IPS-NIHi11 (cell line): ENCODE measurements around the gene PTPRM.

Experiments used
- DNase-seq: peaks from one replicate; pipeline ENCODE4 v3.0.0; 2012; ENCODE audit warnings: mixed read lengths, low spot score

Gene PTPRM

DNA sequence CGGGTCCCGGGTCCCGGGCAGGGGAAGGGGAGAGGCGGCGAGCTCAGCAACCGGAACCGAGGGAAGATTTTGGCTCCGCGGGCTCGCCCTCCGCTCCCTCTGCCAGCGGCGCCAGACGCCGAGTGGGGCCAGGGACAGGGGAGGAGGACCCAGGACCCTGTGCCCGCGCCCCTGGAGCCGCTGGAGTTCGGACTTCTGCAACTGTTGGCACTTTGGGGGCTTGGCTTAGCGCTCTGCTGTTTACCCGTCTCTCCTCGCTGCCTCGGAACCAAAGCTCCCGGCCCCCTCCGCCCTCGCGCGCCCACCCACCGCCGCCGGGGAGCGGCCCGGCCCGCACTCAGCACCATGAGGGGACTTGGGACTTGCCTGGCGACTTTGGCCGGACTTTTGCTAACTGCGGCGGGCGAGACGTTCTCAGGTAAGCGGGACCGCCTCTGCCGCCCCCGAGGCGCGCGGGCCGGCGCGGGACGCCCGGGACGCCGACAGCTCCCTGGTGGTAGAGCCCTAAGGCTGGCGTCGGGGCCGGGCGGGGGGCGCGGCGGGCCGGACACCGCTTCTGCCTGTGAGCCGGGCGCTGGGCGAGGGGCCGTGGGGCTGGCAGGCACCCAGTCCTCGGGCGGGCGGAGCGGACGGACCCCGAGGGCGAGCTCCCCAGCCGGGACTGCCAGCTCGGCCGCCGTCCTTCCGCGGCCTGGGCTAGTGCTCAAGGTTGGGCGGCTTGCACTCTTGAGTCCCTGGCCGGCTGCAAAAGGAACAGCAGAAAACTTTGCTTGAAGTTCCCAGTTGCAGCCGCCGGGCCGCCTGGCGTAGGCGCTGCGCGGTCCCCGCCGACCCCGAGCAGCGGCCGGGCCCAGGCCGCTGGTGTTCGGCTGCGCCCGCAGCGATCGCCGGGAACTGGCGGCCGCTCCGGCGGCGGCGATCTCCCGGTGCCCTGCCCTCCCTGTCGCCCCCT lies 634 bp downstream of the PTPRM start:
- peak; percentile 63 for DNase-seq

DNA sequence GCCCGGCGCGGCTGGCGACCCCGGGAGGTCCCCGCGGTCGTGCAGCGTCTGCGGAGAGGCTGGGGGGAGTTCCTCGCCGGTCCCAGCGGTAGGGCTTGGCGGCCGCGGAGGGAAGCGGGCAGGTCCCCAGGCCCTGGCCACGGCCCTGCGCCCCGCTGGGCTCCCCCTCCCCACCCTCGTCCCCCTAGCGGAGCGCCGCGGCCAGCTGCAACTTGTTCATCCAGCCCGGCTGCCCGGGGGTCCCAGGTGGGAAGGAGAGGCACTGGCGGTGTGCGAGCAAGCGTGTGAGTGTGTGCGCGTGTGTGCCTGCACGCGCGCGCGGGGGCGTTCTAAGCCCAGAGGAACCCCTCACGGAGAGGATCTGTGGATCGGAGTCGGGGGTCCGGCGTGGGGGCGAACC lies 1.3 kb downstream of the PTPRM start:
- DNase-seq: peak; percentile 70

DNA sequence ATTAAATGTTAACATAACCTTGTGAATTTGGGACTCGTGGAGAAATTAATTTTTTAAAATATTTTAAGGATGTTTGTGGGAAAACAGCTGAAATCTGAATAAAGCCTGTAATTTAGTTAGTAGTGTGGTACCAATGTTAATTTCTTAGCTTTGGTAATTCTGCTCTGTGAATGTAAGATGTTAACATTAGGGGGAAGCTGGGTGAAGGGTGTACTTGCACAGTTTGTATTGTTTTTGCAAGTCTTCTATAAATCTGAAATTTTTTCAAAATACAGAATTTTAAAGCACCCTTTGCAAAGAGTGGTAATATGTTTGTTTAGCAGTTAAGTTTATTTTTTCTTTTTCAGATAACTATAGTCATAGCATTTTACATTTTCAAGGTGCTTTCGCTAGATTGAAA lies 4.5 kb downstream of the PTPRM start:
- no peak for DNase-seq

DNA sequence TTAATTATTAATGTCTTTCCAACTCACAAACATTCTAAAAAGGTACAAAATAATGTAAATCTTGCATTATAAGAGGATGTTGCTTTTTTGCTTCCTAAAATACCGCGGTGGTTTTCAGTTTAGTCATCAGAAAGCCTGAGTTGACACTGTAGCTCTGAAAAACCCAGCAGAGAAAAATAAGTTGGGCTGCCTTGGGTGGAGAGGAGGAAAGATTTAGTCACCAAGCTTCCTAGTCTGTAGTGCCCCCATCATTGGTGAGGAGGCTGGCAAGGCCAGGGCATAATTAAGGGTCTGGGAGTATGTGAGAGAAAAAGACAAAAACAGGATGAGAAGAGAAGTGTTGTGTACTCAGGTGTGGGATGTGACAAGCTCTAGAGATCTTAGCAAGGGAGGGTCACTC lies 5.7 kb downstream of the PTPRM start:
- DNase-seq: no peak

DNA sequence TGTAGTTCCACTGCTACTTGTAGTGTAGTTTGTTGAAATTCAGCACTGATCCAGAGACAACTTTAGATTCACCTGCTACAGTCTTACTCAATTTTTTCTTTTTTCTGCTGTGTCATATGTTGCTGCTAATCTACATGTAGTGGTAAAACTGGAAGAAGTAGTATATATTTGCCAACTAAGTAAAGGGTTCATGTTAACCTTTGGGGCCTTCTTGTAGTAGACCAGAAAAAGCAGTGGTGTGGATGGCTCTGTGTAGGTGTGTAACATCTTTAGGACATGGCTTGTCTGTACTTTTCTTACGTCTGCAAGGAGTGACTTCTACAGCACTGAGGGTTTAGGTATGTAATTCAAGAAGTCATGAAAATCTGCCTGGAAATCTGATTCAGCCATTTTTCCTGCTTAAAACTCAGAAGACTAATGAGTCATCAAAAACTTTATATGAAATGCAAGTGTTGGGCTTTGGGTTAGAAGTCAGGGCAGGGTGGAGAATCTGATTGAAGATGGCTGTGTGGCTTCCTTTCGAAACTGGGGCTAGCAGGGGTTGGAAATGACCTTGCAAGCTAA lies 8.4 kb downstream of the PTPRM start:
- no peak for DNase-seq

DNA sequence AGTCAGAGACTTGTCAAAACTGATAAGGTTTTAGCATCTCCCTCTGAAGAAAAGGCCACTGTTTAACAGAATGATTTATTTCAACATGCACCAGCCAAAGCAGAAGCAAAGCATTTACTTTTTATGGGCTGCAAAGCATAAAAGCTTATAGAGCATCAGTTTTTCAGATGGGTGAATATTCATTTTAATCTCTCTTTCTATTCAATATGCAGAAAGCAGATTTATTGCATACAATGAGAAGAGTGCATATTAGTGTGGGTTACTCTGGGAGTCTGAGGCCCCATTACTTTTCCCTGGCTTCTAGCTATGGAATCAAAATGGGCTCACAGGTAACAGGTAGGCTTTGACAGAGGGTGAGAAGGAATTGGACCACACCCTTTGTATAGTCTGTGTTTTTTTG lies 9.0 kb downstream of the PTPRM start:
- DNase-seq: no peak

DNA sequence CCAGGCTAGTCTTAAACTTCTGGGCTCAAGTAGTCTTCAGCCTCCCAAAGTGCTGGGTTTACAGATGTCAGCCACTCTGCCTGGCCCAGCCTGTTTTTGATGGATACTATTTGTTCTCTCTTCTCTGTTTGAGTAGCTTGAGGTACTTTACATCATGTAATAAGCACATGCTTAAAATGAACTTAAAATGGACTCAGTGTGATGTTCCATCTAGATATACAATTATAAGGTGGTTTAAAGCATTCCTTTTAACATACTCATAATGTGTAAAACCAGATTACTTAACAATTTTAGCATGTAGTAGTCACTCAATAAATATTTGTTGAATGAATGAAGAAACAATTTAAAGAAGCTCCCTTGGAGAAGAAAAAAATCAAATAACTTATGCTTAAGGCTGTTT lies 9.6 kb downstream of the PTPRM start:
- no peak for DNase-seq

DNA sequence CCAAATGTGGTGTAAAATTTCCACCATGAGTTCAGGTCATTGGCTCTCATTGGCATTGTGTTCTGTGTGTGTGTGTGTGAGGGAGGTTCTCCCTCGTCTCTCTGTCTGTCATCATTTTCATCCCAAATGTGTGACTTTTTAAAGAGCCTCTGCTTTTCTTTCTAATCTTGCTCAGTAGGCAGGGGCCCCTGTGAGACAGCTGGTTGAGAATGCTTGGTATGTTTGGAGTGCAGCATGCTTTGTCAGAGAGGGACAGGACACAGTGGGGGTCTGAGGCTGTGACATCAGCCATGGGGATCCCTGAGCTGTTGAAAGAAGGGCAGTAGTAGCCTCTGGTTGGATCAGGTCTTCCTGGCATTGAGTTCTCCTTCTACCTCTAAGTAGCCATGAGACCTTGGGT lies 10.6 kb downstream of the PTPRM start:
- DNase-seq: peak; percentile 69

DNA sequence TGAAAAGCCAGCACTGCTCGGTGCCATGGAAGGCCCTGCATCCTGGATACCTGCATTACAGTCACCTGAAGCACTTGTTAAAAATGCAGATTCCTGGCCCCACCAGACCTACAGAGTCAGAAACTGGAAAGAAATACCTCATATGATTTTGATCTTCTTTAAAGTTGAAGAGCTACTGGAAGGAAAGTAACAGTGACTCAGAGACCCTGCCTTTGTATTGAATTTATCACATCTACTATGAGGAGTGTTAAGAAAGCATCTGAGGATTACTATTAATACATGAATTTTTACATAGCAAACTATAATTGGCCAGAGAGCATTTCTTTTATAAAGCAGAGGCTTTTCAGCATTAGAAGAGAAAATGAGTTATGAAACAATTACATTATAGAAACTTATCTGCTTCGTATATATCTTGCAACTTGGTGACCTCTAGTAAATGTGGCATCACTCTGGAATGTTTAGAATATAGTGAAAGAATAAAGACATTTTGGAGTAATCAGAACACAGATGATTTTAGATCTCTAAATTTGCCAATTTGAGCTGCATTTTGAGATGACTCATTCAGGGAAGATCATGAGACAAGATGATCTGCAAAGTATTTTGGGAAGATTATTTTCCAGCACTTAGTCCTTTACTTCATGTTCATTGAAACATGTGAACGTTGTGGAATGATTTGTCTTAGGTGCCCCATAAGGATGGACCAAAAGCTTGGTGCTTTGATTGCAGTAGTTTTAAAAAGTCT lies 12.2 kb downstream of the PTPRM start:
- no peak for DNase-seq

DNA sequence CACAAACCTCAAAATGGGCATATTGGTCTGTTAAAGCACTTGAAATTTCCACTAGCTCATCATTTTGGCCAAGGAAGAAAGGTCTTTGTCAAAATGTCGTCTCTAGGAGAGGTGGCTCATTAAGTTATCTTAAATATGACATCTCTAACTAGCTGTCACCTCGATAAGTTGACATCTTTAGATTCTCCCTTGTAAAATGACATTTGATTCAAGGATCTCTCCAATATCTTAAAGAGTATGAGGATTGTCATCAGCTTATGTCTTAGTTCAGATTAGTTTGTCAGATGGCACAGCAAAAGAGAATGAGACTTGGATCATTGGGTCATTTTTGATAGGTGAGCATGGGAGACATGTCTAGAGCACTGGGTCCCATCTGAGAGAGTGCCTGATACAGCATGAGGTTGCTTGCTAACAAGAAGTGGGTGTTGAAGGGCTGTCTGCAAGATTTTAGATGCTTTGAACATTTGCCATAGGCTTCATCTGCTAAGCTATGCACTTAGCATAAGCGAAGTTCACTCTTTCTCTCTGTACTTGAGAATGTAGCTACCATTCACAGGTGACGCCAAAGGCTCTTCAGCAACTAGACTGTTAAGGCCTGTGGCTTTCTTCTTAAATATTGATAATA lies 12.9 kb downstream of the PTPRM start:
- no peak for DNase-seq

DNA sequence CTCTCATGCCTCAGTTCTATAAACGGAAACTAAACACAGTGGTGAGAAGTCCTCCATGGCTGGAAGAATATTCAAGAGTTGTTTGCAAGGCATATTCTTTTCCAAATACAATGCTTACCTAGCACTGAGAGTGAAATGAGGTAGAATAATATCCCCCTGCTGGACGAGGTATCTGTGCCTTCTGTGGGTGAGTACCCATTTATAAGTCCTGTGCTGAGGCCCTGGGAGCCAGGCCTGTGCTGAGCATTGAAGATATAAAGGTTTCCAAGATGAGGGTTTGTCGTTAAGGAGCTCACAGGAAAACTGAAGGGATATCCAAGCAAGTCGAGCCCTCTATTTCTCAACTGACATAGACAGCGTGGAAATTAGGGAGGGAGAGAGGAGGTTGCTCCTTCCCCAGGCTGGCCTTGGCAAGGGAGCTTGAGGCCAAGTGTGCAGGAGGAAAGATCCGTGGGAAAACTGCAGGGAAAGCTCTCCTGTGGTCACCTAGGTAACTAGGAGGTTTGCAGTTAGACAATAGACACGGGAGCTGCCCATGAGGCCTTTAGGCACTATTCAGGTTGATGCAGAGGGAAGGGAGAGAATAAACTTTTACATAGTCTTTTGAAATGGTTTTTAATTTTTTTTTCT lies 17.6 kb downstream of the PTPRM start:
- DNase-seq: no peak

DNA sequence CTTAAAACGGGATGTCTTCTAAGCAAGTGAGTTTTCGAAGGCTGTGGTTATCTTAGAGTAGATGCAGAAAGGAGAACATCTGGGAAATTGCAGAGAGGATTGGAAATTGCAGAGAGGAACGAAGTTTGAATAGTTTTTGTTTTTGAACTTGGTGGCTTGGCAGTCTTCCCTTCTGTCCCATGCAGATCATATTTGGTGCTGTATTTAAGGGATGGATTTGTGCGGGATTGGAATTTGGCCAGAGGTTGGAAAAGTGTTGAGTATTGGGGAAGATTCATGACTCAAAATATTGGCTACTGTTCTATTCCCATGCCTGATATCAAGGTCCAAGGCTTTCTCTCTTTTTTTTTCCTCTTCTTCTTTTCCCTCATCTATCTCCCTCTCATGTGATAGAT lies 18.2 kb downstream of the PTPRM start:
- no peak for DNase-seq

DNA sequence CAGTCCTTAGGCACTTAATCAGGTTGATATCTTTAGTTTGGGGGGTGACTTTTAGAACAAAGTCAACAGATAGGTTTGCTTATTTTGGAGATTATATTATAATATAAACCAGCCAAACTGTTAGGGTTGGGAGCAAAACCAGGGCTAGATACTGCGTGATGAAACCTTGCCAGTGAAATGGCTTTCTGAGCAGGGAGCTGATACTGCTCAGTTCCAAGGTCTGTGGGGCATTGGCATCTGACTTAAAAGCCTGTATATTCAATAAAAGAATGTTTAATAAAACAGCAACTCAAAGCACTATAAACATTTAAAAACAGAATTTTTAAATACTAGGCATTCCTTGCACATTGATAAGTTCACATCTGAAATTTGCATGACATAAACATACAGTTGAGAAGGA lies 19.3 kb downstream of the PTPRM start:
- no peak for DNase-seq

DNA sequence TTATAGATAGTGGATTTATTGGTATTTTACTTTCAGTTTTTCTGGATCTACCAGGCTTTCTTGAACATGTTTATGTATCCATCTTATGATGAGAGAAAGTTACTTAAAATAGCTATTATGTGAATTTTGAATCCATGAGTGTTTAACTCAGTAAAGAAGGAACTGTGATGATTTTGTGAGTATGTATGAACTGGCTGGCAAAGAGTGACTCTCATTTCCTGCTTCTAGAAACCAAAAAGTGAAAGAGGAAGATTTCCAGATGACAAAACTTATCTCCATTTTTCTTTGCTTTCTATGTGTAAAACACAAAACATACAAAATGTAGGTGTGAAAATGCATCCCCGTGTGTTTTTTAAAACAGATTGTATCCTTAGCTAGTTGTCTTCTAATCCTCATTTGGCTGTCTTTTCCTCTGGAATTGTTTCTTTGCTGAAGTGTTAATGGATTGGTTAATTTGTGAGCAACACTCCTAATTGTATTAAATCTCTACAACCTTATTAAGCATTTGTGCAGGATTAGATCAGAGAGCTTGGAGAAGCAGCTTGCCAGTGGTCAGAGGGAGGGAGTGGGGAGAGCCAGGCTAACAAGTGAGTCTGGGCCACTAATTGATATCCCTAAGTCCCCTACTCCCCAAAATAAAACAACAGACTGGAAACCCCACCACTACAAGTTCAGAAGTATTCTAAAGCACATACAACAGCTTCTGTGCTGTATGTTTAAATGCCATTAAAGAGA lies 23.9 kb downstream of the PTPRM start:
- DNase-seq: no peak

DNA sequence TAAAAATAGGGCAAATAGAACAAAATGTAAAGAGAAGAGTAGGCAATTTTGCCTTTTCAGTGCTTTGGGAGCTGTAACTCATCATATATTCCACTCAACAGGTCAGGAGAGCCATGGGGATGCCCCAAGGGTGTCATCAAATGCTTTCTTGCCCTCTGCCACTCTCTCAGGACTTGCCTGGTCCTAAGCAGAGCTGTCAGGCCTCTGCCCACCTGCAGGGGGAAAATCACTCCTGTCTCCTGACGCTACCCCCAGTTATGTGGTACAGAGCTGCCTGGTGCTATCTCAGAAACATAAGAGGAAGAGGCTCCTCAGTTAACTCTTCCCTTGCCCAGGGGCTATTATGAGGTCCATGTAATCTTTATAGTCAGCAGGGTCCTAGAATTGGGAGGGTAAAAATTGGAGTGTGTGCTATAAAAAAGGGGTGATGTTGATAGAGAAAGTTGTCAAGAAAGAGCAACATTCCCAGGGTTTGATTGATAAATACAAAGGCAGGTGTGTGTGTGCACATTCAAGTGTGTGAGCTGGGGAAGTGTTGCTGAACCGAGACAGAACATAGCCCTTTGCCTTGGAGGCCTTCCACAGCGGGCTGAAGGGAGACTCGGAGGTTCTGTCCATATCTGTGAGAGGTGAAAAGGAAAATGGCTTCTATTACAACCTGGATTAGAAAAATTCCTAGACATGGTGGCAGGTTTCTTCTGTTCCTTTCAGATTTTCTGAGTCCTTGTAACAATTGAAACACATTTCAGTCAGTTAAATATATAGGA lies 25.4 kb downstream of the PTPRM start:
- DNase-seq: peak; percentile 29

DNA sequence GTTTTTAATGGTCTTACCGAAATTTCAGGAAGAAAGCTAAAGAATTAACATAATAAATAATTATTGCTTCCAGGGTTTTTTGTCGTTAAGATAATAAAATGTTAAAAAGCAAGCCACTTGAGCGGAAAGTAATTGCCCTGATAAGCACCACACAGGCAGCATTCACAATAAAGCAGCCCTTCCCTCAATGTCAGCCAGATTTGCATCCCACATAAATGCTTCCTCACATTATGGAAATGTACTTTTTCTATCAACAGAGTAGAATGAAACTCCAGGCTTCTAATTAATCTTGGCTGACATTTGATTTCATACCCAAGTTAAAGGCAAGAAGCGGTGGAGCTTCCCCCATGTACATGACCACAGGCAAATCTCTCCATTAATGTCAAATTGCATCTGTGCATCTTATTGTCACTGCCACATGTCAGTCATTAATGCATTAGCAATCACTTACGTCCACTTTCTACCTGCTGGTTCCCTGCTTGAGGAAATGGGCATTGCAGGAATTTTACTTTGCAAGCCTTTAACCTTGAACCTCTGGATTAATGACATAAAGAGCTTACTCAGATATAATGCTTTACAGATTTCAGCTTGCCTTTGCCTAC lies 26.2 kb downstream of the PTPRM start:
- no peak for DNase-seq

DNA sequence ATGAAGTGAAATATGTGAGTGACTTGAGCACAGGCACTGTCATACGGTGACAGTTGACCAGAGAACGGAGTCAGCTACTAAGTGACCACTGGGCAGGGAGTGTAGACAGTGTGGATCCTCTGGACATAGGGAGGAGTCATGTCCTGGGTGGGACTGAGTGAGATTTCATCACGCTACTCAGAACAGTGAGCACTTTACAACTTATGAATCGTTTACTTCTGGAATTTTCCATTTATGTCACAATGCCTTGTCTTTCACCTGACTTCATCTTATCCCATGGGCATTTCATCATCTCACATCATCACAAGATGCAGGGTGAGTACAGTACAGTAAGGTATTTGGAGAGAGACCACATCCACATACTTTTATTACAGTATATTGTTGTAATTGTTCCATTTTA lies 29.0 kb downstream of the PTPRM start:
- no peak for DNase-seq

DNA sequence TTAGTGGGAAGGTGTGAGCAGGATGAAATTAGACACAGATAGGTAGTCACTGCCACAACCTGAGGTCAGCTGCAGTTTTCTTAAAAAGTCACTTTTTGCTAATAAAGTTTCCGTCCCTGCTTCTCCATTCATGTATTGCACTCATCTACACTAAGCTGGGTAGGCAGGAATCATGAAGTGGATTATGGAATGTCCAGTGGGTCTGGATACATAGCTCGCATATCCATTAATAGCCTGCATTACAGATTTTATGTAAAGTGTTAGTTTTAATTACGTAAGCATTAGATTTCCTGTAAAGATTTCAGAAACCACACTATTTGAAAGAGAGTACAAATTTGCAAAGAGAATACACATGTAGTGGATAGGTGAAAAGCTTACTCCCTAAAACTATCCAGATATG lies 30.4 kb downstream of the PTPRM start:
- no peak for DNase-seq

DNA sequence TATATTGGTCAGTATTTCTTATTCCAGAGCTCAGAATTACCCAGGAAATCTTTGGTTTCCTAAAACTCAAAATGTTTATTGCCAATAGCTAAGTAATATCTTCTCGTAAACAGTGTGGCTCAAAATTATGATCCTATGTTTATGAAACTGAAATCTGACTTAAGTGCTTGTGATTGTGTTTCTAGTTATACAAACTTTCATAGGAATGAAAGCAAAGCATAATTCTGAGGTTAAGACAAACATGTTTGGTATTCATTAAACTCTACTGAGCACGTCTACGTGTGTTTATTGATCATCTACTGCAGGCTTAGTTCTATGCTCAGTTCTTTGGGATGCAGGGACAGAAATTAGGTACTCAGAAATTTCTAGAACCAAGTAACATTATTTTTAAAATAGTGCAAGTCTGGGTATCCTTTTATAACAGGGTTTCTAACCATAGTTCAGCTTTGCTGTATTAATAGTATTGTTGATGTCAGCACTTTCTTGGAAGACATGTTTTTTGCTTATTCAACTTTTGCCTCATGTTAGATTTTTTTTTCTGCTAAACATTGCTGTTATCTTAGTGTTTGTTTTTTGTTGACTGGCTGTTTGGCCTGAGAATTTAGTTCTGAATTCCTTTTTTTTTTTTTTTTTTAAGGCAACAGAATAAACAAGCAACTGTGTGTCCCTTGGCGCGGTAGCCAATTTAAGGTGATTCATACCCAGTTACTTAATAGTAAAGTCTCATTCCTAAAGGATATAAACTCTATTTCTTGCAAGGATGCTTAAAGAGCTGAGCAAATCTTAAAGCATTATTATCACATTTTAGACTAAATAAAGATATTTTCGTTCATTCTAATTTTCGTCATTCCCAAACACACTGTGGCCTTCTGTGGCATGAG lies 31.3 kb downstream of the PTPRM start:
- DNase-seq: no peak
